WTC11 (cell line): Measurements from ENCODE around the gene PLPPR1. TPM values are rescaled to one million over a fixed set of nuclear protein-coding genes. Genes with fewer than 3 reads are reported as not detected.
A peak's percentile ranks its signal among the peaks of the same experiment; 100 is the strongest.

ENCODE experiments used
- ATAC-seq: fragments of 200-7000 bp; cut with Tn5 transposase; 2 replicates; pipeline ENCODE4 v1.10.0; 2021; ENCODE audit warnings: mild to moderate bottlenecking, moderate library complexity
- CTCF ChIA-PET: fragments of 300-600 bp; sonication (Branson Sonifier 250); formaldehyde crosslinking; loops from one replicate; lab custom pipeline; 2021; ENCODE audit warnings: antibody characterized with exemption; lab: Charles Lee
- POLR2A ChIA-PET: fragments of 350-600 bp; sonication (Branson Sonifier 250); formaldehyde crosslinking; loops from one replicate; lab custom pipeline; 2021; ENCODE audit warnings: antibody characterized with exemption; lab: Charles Lee
- DNase-seq: peaks from one replicate; pipeline ENCODE4 v3.0.0; 2021; ENCODE audit warnings: low spot score
- H3K27ac Mint-ChIP-seq: 2 replicates; pipeline ENCODE4 v1.8.0; 2021; ENCODE audit warnings: mixed read lengths
- H3K27me3 Mint-ChIP-seq: 2 replicates; pipeline ENCODE4 v1.8.0; 2021; ENCODE audit warnings: low read depth, mild to moderate bottlenecking, moderate library complexity, mixed read lengths
- H3K36me3 Mint-ChIP-seq: 2 replicates; pipeline ENCODE4 v1.8.0; 2021; ENCODE audit warnings: mixed read lengths
- H3K4me1 Mint-ChIP-seq: 2 replicates; pipeline ENCODE4 v1.8.0; 2022; ENCODE audit warnings: mixed read lengths
- H3K4me3 Mint-ChIP-seq: 2 replicates; pipeline ENCODE4 v1.8.0; 2021; ENCODE audit warnings: mild to moderate bottlenecking, moderate library complexity, mixed read lengths
- H3K9me3 Mint-ChIP-seq: 2 replicates; pipeline ENCODE4 v1.8.0; 2021; ENCODE audit warnings: mixed read lengths
- CREM ChIP-seq: sonication (generic); formaldehyde crosslinking; IDR thresholded peaks from 2 replicates; pipeline ENCODE4 v1.8.1; 2022; ENCODE audit warnings: mild to moderate bottlenecking, missing genetic modification reagents, moderate library complexity
- ESRRA ChIP-seq: sonication (generic); formaldehyde crosslinking; IDR thresholded peaks from 2 replicates; pipeline ENCODE4 v1.8.1; 2022; ENCODE audit warnings: mild to moderate bottlenecking, missing genetic modification reagents, borderline replicate concordance
- JUN ChIP-seq: sonication (generic); formaldehyde crosslinking; IDR thresholded peaks from 2 replicates; pipeline ENCODE4 v1.8.0; 2023; ENCODE audit warnings: mild to moderate bottlenecking, missing genetic modification reagents
- KAT7 ChIP-seq: sonication (generic); formaldehyde crosslinking; IDR thresholded peaks from 2 replicates; pipeline ENCODE4 v1.8.1; 2023; ENCODE audit warnings: missing genetic modification reagents, mild to moderate bottlenecking, borderline replicate concordance
- MXD4 ChIP-seq: fragments of 250-450 bp; sonication (Bioruptor Pico); IDR thresholded peaks from 2 replicates; pipeline ENCODE4 v1.8.0; 2021; ENCODE audit warnings: mild to moderate bottlenecking, moderate library complexity, borderline replicate concordance
- OVOL2 ChIP-seq: fragments of 250-450 bp; sonication (Bioruptor Pico); IDR thresholded peaks from 2 replicates; pipeline ENCODE4 v1.9.0; 2021; ENCODE audit warnings: mild to moderate bottlenecking, borderline replicate concordance
- PRRX2 ChIP-seq: fragments of 250-450 bp; sonication (Bioruptor Pico); IDR thresholded peaks from 2 replicates; pipeline ENCODE4 v1.8.0; 2021; ENCODE audit warnings: mild to moderate bottlenecking
- RELA ChIP-seq: sonication (generic); formaldehyde crosslinking; IDR thresholded peaks from 2 replicates; pipeline ENCODE4 v1.8.1; 2022; ENCODE audit warnings: missing genetic modification reagents, mild to moderate bottlenecking, borderline replicate concordance
- SMAD3 ChIP-seq: sonication (generic); formaldehyde crosslinking; IDR thresholded peaks from 2 replicates; pipeline ENCODE4 v1.8.0; 2022; ENCODE audit warnings: missing genetic modification reagents, mild to moderate bottlenecking, borderline replicate concordance
- SMAD4 ChIP-seq: sonication (generic); formaldehyde crosslinking; IDR thresholded peaks from 2 replicates; pipeline ENCODE4 v1.8.0; 2022; ENCODE audit warnings: mild to moderate bottlenecking, missing genetic modification reagents
- SP1 ChIP-seq: sonication (generic); formaldehyde crosslinking; conservative IDR thresholded peaks from 2 replicates; pipeline ENCODE4 v1.8.1; 2022; ENCODE audit warnings: missing genetic modification reagents
- STAT6 ChIP-seq: sonication (generic); formaldehyde crosslinking; conservative IDR thresholded peaks from 2 replicates; pipeline ENCODE4 v1.8.1; 2023; ENCODE audit warnings: mild to moderate bottlenecking, low read depth, missing genetic modification reagents, moderate library complexity
- TEAD1 ChIP-seq: sonication (generic); formaldehyde crosslinking; IDR thresholded peaks from 2 replicates; pipeline ENCODE4 v1.8.0; 2022; ENCODE audit warnings: mild to moderate bottlenecking, missing genetic modification reagents
- TEAD4 ChIP-seq: sonication (generic); formaldehyde crosslinking; IDR thresholded peaks from 2 replicates; pipeline ENCODE4 v1.8.0; 2022; ENCODE audit warnings: mild to moderate bottlenecking, missing genetic modification reagents
- ZBTB21 ChIP-seq: sonication (generic); formaldehyde crosslinking; IDR thresholded peaks from 2 replicates; pipeline ENCODE4 v1.8.1; 2023; ENCODE audit warnings: mild to moderate bottlenecking, missing genetic modification reagents, borderline replicate concordance
- ZMAT4 ChIP-seq: fragments of 250-450 bp; sonication (Bioruptor Pico); IDR thresholded peaks from 2 replicates; pipeline ENCODE4 v1.9.0; 2021; ENCODE audit warnings: mild to moderate bottlenecking
- ZNF219 ChIP-seq: sonication (generic); formaldehyde crosslinking; IDR thresholded peaks from 2 replicates; pipeline ENCODE4 v1.8.0; 2023; ENCODE audit warnings: missing genetic modification reagents, mild to moderate bottlenecking, borderline replicate concordance
- ZNF263 ChIP-seq: sonication (generic); formaldehyde crosslinking; IDR thresholded peaks from 2 replicates; pipeline ENCODE4 v1.8.1; 2022; ENCODE audit warnings: low read depth, mild to moderate bottlenecking, moderate library complexity, missing genetic modification reagents
- ZNF281 ChIP-seq: sonication (generic); formaldehyde crosslinking; IDR thresholded peaks from 2 replicates; pipeline ENCODE4 v1.8.0; 2023; ENCODE audit warnings: mild to moderate bottlenecking, missing genetic modification reagents
- ZNF423 ChIP-seq: fragments of 250-450 bp; sonication (Bioruptor Pico); IDR thresholded peaks from 2 replicates; pipeline ENCODE4 v2.1.2; 2022; ENCODE audit warnings: mild to moderate bottlenecking, moderate library complexity
- ZSCAN18 ChIP-seq: fragments of 250-450 bp; sonication (Bioruptor Pico); IDR thresholded peaks from 2 replicates; pipeline ENCODE4 v2.1.2; 2022; ENCODE audit warnings: mild to moderate bottlenecking, moderate library complexity
- total RNA-seq: library from RNA; stranded (reverse); gene quantifications from 3 replicates; pipeline ENCODE4 v1.2.3, GENCODE V29; 2021
- TF ChIP-seq, protein P1 (sequence below): sonication (generic); formaldehyde crosslinking; IDR thresholded peaks from 2 replicates; pipeline ENCODE4 v1.8.1; 2023; ENCODE audit warnings: mild to moderate bottlenecking, missing genetic modification reagents
- TF ChIP-seq, protein P2 (sequence below): sonication (generic); formaldehyde crosslinking; IDR thresholded peaks from 2 replicates; pipeline ENCODE4 v1.8.0; 2022; ENCODE audit warnings: mild to moderate bottlenecking, missing genetic modification reagents

PLPPR1 gene
- total RNA-seq, 1 experiment from 2014 or later, result 1.5 TPM

GRCh38 chr9:101028346-101029314 lies at the start of gene PLPPR1 (continued):
- TF ChIP-seq TEAD1 (CRISPR knock-in tag) (0 out of 2 replicates have a peak, but pooled peaks have one; percentile 36), ZNF263 (CRISPR knock-in tag) (no peak), ZNF281 (CRISPR knock-in tag) (no peak), ESRRA (CRISPR knock-in tag) (0 out of 2 replicates have a peak, but pooled peaks have one; percentile 46), JUN (0 out of 2 replicates have a peak, but pooled peaks have one; percentile 43), MXD4 (CRISPR knock-in tag) (no peak), STAT6 (CRISPR knock-in tag) (no peak), TEAD4 (no peak), SMAD3 (CRISPR knock-in tag) (no peak), ZSCAN18 (CRISPR knock-in tag) (no peak)
- TF ChIP-seq, protein P1, sequence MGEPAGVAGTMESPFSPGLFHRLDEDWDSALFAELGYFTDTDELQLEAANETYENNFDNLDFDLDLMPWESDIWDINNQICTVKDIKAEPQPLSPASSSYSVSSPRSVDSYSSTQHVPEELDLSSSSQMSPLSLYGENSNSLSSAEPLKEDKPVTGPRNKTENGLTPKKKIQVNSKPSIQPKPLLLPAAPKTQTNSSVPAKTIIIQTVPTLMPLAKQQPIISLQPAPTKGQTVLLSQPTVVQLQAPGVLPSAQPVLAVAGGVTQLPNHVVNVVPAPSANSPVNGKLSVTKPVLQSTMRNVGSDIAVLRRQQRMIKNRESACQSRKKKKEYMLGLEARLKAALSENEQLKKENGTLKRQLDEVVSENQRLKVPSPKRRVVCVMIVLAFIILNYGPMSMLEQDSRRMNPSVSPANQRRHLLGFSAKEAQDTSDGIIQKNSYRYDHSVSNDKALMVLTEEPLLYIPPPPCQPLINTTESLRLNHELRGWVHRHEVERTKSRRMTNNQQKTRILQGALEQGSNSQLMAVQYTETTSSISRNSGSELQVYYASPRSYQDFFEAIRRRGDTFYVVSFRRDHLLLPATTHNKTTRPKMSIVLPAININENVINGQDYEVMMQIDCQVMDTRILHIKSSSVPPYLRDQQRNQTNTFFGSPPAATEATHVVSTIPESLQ (CRISPR knock-in tag), result no peak

DNA sequence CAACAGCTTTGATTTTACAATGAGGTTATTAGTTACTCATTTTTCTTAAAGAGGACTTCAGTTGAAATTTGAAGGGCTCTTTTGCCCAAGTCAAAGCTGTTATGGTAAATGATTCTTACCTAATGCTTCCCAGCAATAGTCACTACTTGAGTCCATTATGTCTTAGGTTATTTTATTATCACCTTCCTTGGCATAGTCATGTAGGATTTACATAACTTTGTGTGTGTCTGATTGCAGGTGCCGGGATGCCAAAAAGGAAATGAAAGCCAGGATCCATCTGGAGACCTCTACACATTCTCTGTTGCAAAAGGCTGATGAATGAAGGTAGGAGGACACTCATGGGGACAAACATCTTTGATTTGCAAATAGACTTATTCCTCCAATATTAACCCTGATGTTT lies 38.8 kb upstream of the PLPPR1 start:
- ATAC-seq, result no peak
- Mint-ChIP-seq H3K9me3 (peaks cover 6% of the 10 kb centered on the region; the same call in 1 of the 2 replicates), H3K27me3 (no peaks in the 10 kb centered on the region), H3K27ac (peak overlapping the region; percentile 57; the same call in 1 of the 2 replicates), H3K36me3 (no peaks in the 10 kb centered on the region), H3K4me3 (no peak overlapping the region), H3K4me1 (peaks cover 26% of the 10 kb centered on the region)
- ChIA-PET CTCF (no interaction called here), POLR2A (no interaction called here)
- no peak for DNase-seq
- TF ChIP-seq ZNF219 (CRISPR knock-in tag), result no peak
- no peak for TF ChIP-seq KAT7 (CRISPR knock-in tag)
- TF ChIP-seq ZNF423 (CRISPR knock-in tag), result no peak
- no peak for TF ChIP-seq RELA (CRISPR knock-in tag)
- no peak for TF ChIP-seq OVOL2 (CRISPR knock-in tag)
- TF ChIP-seq SMAD4 (CRISPR knock-in tag), result no peak
- TF ChIP-seq SP1, result no peak
- TF ChIP-seq, protein P2, sequence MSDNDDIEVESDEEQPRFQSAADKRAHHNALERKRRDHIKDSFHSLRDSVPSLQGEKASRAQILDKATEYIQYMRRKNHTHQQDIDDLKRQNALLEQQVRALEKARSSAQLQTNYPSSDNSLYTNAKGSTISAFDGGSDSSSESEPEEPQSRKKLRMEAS, result no peak
- no peak for TF ChIP-seq ZBTB21
- TF ChIP-seq CREM (CRISPR knock-in tag), result no peak
- TF ChIP-seq PRRX2 (CRISPR knock-in tag), result no peak
- TF ChIP-seq ZMAT4 (CRISPR knock-in tag), result no peak
